Heart left ventricle (tissue), 13 donors: ENCODE data around the gene KCNJ6.

Source experiments
- POLR2A ChIP-seq, 2 donors: fragments of 450-650 bp; IDR thresholded peaks; one replicate each; pipeline ENCODE4 v1.6.1; 2017; ENCODE audit warnings: antibody characterized with exemption in 2 of 2, mild to moderate bottlenecking in 2 of 2, moderate library complexity in 2 of 2
- TF ChIP-seq, protein P1 (sequence below), 12 donors: fragments of 200-600 bp; sonication (generic) in 4 of 12; IDR thresholded peaks; one replicate each; pipeline versions ENCODE4 v1.5.0 to v1.8.0; 2018 to 2022; ENCODE audit warnings: antibody characterized with exemption in 12 of 12, mild to moderate bottlenecking in 5 of 12
- donor health status: ischemic (EF 13 %, LVEDD 7.1; RV severe dilation, severe dysfunction).
- donor health status: DM: no; HTN: yes; CAD: no.
- donor health status: DM: no; HTN: no; CAD: no.
- donor health status: ischemic (EF 25% LVEDD 6.9; RV normal size, moderate dysfunction).
- donor health status: ischemic (EF 25% LVEDD 5.7; RV mildly dilated, moderate dysfunction).
- donor health status: ischemic (EF 35%, LVEDD 5.7; RV mildly dilated, moderate dysfunction).
- donor health status: nonischemic (EF 11% LVEDD 7.7; RV severe dilation, severe dysfunction).
- donor health status: DM: yes; HTN: yes; CAD: no.
- donor health status: PGD.
- donor health status: ischemic (EF 29% LVEDD 5.4; RV normal size, mild dysfunction).
- donor health status: nonischemic (EF 23%, LVEDD 6.1; RV moderate dilation, normal function).

DNA sequence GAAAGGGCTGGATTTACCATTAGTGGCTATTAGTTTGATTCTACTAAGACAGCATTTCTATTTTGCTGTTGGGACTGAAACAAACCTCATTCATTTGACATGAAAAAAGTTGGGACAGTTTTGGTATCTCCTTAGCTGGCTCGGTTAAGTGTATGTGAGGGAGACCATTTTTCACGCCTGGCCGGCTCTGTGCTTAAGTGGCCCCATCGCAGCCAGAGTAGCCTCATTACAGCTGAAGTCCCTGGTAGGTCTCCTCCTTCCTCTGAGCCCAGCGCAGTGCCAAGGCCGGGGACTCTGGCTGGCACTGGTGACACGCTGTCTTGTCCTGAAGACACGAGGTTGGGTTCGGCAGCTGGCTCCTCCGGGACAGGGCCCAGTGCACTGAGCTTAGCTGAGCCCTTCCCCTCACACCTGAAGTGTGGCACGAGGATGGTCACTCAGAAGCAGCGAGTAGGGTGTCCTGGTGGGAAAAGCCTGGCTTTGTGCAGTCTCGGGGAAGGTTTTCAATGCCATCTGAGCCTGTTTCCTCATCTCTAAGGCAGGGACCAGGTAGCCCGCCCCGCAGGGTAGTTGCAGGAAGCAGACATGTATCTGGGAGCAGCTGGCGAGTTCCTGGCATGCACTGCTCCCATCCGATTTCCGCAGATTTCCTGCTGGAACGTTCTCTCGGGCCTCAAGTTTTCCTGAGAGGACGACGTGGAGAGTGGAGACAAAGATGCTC, 353.2 kb downstream of the KCNJ6 start:
- TF ChIP-seq POLR2A (IDR thresholded peaks at IDR 0.05), result no peak
- TF ChIP-seq, protein P1, sequence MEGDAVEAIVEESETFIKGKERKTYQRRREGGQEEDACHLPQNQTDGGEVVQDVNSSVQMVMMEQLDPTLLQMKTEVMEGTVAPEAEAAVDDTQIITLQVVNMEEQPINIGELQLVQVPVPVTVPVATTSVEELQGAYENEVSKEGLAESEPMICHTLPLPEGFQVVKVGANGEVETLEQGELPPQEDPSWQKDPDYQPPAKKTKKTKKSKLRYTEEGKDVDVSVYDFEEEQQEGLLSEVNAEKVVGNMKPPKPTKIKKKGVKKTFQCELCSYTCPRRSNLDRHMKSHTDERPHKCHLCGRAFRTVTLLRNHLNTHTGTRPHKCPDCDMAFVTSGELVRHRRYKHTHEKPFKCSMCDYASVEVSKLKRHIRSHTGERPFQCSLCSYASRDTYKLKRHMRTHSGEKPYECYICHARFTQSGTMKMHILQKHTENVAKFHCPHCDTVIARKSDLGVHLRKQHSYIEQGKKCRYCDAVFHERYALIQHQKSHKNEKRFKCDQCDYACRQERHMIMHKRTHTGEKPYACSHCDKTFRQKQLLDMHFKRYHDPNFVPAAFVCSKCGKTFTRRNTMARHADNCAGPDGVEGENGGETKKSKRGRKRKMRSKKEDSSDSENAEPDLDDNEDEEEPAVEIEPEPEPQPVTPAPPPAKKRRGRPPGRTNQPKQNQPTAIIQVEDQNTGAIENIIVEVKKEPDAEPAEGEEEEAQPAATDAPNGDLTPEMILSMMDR (IDR thresholded peaks at IDR 0.05), result no peak
